Measurements from ENCODE around the gene PRDM8. TPM values are rescaled to one million over a fixed set of nuclear protein-coding genes. Genes with fewer than 3 reads are reported as not detected.

The PRDM8 gene
- total RNA-seq, 1 experiment from 2014 or later = 0.09 TPM

DNA sequence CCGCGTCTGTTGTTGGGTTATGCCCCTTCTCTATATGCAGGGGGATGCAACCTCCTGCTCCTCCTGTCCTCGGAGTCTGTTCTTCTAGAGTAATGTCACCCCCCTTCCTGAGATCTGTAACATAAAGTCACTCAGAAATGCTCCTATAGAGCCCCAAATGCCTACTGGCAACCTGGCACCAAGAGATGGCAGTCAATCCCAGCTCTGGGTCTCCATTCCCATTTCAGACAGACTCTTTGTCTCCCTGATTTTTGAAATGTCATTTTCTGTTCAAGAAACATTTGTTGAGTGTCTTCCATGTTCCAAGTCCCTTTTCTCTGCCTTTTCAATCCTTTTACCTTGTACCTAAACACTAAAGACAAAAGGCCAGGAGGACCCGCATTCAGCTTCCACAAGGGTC lies 9.6 kb upstream of the PRDM8 start:
- H3K36me3 ChIP-seq (ENCODE audit: insufficient read depth, low read length, poor library complexity, severe bottlenecking) = no peaks in the 10 kb centered on the region
- ChIA-PET CTCF (no interaction called here), POLR2A (ENCODE audit: low non-redundant PET) (no interaction called here)
- intact Hi-C loops (cut with micrococcal nuclease; ENCODE audit: unreplicated experiment) = loop anchor here (10.0 kb wide), 1 partner anchor 273 kb away; no protein-coding TSS in a partner anchor
- peaks cover 4% of the 10 kb centered on the region for H3K4me1 ChIP-seq (ENCODE audit: insufficient read depth, low read length, poor library complexity, severe bottlenecking)
- no peak overlapping the region for H3K4me3 ChIP-seq (ENCODE audit: low read depth, low read length, poor library complexity, severe bottlenecking)
- TF ChIP-seq, protein P1, sequence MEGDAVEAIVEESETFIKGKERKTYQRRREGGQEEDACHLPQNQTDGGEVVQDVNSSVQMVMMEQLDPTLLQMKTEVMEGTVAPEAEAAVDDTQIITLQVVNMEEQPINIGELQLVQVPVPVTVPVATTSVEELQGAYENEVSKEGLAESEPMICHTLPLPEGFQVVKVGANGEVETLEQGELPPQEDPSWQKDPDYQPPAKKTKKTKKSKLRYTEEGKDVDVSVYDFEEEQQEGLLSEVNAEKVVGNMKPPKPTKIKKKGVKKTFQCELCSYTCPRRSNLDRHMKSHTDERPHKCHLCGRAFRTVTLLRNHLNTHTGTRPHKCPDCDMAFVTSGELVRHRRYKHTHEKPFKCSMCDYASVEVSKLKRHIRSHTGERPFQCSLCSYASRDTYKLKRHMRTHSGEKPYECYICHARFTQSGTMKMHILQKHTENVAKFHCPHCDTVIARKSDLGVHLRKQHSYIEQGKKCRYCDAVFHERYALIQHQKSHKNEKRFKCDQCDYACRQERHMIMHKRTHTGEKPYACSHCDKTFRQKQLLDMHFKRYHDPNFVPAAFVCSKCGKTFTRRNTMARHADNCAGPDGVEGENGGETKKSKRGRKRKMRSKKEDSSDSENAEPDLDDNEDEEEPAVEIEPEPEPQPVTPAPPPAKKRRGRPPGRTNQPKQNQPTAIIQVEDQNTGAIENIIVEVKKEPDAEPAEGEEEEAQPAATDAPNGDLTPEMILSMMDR (conservative IDR thresholded peaks at IDR 0.05; ENCODE audit: low read depth, low read length) = no peak
- no peak for TF ChIP-seq EZH2 (IDR thresholded peaks at IDR 0.05; ENCODE audit: borderline replicate concordance, low read depth, low read length, poor library complexity, severe bottlenecking)
- H3K27ac ChIP-seq (ENCODE audit: low read depth, low read length, poor library complexity, severe bottlenecking) = no peak overlapping the region
- no TSS peak for BruUV-seq (replicated peaks)
- no peaks in the 10 kb centered on the region for H3K9me3 ChIP-seq (ENCODE audit: low read depth, low read length, poor library complexity, severe bottlenecking)
- peaks cover 35% of the 10 kb centered on the region for H3K27me3 ChIP-seq (replicated peaks; ENCODE audit: insufficient read depth, low read depth, low read length, poor library complexity)
- no peak for DNase-seq (ENCODE audit: low spot score)

DNA sequence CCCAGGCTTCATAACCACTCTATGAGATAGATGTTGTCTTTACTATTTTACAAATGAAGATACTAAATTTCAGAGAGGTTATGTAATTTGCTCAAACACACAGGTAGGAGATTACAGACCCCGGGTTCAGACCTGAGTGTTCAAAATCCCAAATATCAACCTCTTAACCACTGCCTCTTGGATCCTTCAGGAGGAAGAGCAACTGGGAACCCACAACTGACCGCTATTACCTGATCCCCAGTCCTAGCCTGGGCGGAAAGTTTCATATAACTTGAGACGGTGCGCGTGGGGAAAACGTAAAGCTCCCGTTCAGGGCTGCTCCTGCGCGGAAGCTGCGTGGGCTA lies 8.9 kb upstream of the PRDM8 start:
- Histone ChIP-seq H3K27ac (ENCODE audit: low read depth, low read length, poor library complexity, severe bottlenecking) (no peak overlapping the region), H3K4me1 (ENCODE audit: insufficient read depth, low read length, poor library complexity, severe bottlenecking) (peaks cover 4% of the 10 kb centered on the region), H3K4me3 (ENCODE audit: low read depth, low read length, poor library complexity, severe bottlenecking) (no peak overlapping the region), H3K27me3 (replicated peaks; ENCODE audit: insufficient read depth, low read depth, low read length, poor library complexity) (peaks cover 28% of the 10 kb centered on the region), H3K36me3 (ENCODE audit: insufficient read depth, low read length, poor library complexity, severe bottlenecking) (no peaks in the 10 kb centered on the region), H3K9me3 (ENCODE audit: low read depth, low read length, poor library complexity, severe bottlenecking) (no peaks in the 10 kb centered on the region)
- POLR2A ChIA-PET (ENCODE audit: low non-redundant PET) = no interaction called here
- intact Hi-C loops (cut with micrococcal nuclease; ENCODE audit: unreplicated experiment) = loop anchor here (10.0 kb wide), 1 partner anchor 274 kb away; no protein-coding TSS in a partner anchor
- TF ChIP-seq, protein P1 (conservative IDR thresholded peaks at IDR 0.05; ENCODE audit: low read depth, low read length) = no peak
- no peak for TF ChIP-seq EZH2 (IDR thresholded peaks at IDR 0.05; ENCODE audit: borderline replicate concordance, low read depth, low read length, poor library complexity, severe bottlenecking)
- DNase-seq (ENCODE audit: low spot score) = no peak
- no TSS peak for BruUV-seq (replicated peaks)
- CTCF ChIA-PET = no interaction called here

DNA sequence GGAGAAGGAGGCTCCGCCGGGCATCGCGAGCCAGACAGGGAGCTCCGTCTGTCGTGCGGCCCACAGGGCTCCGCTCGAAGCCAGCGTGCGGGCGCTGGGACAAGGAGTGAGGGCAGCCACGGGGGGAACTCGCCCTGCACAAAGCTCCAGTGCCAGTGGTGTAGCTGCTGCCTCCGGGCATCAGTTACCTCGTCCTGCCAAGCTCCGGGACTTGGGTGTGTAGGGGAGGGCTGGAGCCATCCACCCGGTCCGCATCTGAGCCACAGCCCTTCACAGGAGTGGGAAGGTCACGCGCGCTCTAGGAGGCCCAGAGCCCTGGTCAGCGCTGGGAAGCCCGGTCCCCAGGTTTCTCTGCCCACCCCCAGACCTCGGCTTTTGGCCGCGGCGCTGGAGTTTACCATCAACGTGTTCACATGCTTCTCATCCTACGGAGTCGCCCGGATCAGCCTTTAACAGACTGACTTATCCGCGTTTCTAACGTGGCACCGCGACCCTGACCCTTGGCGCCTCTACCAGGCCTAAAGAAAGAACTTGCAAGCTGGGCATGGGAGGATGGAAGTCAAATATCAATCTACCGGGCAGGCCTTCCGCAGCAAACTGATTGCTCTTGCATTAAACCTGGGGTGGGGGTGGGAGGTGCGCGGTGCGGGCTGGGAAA lies 8.4 kb upstream of the PRDM8 start:
- H3K36me3 ChIP-seq (ENCODE audit: insufficient read depth, low read length, poor library complexity, severe bottlenecking) = no peaks in the 10 kb centered on the region
- no TSS peak for BruUV-seq (replicated peaks)
- intact Hi-C loops (cut with micrococcal nuclease; ENCODE audit: unreplicated experiment) = loop anchor here (10.0 kb wide), 1 partner anchor 274 kb away; no protein-coding TSS in a partner anchor
- H3K27me3 ChIP-seq (replicated peaks; ENCODE audit: insufficient read depth, low read depth, low read length, poor library complexity) = peaks cover 28% of the 10 kb centered on the region
- DNase-seq (ENCODE audit: low spot score) = no peak
- no peak overlapping the region for H3K27ac ChIP-seq (ENCODE audit: low read depth, low read length, poor library complexity, severe bottlenecking)
- H3K4me3 ChIP-seq (ENCODE audit: low read depth, low read length, poor library complexity, severe bottlenecking) = no peak overlapping the region
- TF ChIP-seq EZH2 (IDR thresholded peaks at IDR 0.05; ENCODE audit: borderline replicate concordance, low read depth, low read length, poor library complexity, severe bottlenecking) = no peak
- TF ChIP-seq, protein P1 (conservative IDR thresholded peaks at IDR 0.05; ENCODE audit: low read depth, low read length) = no peak
- peaks cover 4% of the 10 kb centered on the region for H3K4me1 ChIP-seq (ENCODE audit: insufficient read depth, low read length, poor library complexity, severe bottlenecking)
- CTCF ChIA-PET = no interaction called here
- POLR2A ChIA-PET (ENCODE audit: low non-redundant PET) = no interaction called here
- H3K9me3 ChIP-seq (ENCODE audit: low read depth, low read length, poor library complexity, severe bottlenecking) = no peaks in the 10 kb centered on the region

All from A673 (cell line).